ENCODE results near the gene TCEANC.
"Not testable (repeated sequence)": the region's sequence is repeated elsewhere in the genome, so short reads cannot be mapped to it uniquely, and the experiment has no call there.

Gene TCEANC, protein sequence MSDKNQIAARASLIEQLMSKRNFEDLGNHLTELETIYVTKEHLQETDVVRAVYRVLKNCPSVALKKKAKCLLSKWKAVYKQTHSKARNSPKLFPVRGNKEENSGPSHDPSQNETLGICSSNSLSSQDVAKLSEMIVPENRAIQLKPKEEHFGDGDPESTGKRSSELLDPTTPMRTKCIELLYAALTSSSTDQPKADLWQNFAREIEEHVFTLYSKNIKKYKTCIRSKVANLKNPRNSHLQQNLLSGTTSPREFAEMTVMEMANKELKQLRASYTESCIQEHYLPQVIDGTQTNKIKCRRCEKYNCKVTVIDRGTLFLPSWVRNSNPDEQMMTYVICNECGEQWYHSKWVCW

DNA sequence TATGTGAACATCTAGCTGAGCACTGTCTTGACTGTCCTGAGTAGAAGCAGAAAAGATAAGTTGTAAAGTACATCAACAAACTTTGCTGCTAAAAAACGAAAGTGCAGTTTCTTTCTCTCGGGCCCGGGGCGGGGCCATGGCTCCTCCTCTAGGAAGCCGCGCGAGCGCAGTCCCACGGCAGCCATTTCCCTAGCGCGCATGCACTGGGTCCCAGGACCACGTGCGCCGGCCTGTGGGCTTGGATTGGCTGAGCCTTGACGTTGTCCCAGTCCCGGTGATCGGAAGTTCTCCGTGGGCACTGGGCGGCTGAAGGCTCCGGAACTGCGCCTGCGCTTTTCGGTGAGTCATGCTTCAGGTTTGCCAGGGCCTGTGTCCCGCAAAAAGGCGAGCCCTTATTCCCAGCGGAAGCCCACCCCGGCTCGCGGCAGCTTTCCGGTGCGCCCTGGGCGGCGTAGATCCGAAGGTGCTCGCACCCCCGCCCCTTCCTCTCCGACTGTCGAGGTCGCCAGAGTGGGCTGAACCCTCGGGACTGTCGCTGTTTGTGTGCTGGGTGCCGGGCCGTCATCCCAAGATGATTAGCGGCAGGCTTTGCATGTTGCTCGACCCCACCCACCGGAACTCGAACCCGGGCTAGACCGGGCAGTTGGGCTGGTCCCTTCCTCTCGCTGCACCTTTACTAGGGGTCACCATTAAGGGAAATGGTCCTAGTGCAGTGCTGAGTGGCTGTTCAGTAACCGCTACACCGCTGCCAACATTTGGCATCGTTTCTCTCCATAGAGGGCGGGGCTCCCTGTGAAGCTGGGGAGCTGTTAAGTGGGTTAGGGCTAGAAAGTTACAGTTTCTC, at the start of gene TCEANC:
Gene TCEANC (plus strand): TSS at position 292 of the 844 bp plus-strand sequence. CDS start 9,368 bp downstream, outside the sequence.
- DNase-seq (ENCODE audit: low read depth): peak; percentile 94

DNA sequence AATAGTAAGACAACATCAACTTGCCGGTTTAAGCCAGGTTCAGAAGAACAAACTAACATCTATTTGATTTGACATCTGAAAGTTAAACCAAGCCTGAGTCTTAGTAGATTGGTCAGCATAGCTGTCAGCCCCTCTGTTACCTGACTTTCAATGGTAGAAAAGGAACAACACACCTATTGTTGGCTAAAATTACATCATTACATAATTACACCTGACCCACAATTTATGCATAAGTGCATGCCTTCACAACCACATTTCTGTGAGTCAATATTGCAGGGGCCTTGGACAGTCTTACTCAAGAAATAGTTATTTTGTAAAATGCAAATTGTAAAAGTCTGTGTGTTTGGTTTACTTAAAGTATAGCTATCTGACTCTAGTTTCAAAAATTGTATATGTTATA, 47.3 kb upstream of the TCEANC start:
- DNase-seq (ENCODE audit: low read depth): no peak

DNA sequence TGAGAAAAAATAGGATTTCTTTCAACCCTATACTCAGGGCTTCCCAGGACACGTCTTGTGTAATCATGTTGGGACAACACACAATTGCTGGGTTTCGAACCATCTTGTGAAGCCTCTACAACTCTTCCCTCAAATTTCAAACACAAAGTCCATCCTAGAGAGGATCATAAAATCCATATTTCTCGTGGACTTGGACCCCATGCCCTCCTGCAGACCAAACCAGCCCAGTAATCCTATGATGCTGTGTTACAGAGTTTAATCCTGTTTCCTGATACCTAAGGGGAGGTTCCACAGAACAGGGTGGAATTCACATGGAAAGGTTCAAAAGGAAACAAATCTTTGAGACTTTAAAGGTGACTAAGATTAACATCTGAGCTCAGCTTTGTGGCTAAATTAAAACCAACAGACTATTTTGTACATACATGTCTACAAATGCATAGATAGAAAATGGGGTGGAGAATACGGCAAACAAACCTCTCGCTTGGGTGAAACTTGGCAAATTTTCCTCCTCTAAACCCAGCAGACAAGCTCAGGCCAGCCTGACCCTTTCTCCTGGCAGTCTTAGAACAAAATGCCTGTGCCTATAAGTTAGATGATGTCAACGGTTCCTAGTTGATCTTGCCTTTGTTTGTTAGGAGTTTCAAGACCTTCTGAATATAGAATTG, 45.5 kb upstream of the TCEANC start:
- no peak for DNase-seq (ENCODE audit: low read depth)

DNA sequence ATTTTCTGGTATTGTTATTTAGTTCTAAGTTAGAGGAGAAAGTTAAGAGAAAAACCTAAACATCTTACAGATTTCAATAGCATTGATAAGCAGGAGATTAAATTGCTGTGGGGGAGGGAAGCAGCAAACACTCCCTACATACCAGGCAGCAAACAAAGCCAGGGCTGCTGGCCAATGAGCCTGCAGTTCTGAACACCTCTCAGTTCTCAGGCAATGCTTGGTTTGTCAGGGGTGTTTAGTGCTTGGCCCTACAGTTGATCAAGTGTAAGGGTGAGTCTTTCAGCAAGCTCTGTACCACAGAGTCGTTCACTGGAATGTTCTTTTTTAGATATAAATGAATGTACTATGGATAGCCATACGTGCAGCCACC, 45.0 kb upstream of the TCEANC start:
- no peak for DNase-seq (ENCODE audit: low read depth)

DNA sequence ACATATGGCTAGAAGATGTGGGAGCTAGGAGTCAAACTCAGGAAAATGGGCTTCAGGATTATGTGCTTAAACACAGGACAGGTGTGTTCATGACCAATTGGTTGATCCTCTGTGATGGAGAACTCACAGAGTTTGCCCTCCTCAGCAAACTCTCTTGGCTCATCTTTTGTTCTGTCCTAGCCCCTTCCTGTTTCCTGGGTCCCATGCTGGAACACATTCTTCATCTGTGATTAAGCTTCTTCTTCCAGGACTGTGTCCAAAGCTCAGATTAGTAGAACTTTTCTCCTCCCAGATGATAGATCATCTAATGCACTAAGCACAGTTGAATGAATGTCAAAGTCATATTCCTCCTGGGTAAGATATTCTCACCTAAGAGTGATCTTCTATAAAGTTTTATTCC, 38.8 kb upstream of the TCEANC start:
- DNase-seq (ENCODE audit: low read depth): no peak

DNA sequence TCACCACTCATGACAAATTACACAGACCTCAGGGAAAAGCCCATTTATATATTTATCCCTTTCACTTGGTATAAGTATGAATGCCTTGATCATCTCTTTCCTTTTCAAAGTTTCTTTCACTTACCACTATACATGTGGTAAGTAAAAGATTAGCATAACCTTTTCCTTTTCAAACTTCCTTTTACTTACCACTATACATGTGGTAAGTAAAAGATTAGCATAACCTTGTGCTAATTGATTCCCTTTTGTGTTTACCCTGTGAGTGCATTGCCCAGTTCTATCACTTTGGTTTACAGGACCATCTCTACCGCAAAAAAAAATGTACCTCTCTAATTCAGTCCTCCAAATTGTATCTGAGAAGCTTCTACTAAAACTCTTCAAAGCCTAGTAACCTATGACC, 32.7 kb upstream of the TCEANC start:
- no peak for DNase-seq (ENCODE audit: low read depth)

DNA sequence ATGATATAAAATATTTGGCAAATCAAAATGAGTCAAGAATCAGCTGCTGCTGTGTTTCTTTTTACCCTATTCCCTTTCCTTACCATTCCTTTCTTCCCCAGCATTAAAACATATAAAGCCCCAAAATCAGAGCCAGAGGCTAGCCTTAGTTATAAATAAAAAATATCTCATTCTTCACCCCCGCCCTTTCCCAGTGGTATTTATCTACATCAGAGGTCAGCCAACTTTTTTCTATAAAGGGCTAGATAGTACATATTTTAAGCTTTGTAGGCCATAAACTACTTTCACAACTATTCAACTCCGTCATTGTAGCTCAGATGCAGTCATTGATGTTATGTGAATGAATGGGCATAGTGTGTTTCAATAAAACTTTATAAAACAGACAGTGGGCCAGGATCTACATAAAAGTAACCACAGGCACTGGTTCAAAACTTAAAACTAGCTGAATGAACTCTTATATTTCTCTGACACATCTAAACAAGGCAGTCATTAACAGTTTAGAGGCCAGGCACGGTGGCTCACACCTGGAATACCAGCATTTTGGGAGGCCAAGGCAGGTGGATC, 30.5 kb upstream of the TCEANC start:
- DNase-seq (ENCODE audit: low read depth): no peak

DNA sequence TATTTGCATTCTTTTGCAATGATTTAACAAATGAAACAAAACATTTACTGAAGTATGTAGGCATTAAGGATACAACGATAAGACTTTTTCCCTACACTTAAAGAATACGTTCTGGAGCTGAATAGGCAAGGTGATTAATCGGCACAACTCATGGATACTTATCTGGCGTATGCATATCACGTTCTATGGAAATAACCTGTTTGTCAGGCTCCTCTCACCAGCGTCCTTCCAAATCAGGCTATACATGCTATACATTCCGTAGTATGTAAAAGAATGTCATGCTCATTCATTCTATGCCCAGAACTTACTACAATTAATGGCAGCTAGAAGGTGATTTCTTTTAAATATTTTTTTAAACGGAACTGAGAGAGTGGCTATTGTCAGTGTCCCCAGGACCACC, 25.6 kb upstream of the TCEANC start:
- DNase-seq (ENCODE audit: low read depth): no peak

DNA sequence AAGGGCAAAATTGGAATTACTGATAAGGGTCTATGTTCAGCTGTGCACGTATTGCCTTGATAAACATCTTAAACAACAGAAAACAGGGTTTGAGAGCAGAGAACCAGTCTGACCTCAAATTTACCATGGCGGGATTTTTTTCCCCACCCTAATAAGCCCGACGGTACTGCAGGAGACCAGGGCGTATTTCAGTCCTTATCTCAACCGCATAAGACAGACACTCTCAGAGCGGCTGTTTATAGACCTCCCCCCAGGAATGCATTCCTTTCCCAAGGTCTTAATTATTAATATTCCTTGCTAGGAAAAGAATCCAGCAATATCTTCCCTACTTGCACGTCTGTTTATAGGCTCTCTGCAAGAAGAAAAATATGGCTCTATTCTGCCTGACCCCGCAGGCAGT, 15.7 kb upstream of the TCEANC start:
- not testable (repeated sequence) for DNase-seq (ENCODE audit: low read depth)

DNA sequence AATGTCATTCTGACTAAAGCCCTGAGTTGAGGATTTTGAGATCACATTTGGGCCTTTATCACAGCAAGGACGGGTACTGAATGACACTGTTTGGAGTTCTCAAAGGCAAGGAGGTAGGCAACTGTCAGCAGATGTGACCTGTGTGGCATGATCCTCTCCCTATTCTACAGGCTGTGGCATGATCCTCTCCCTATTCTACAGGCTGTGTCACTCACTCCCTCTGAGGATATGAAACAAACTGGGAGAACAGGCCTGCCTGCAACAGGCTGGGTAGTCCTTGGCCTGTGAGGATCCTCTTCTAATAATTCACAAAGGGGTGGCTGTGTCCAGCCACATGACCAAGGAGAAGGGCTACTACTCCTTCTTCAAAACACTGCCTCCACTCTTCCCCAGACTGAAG, 14.9 kb upstream of the TCEANC start:
- DNase-seq (ENCODE audit: low read depth): no peak

DNA sequence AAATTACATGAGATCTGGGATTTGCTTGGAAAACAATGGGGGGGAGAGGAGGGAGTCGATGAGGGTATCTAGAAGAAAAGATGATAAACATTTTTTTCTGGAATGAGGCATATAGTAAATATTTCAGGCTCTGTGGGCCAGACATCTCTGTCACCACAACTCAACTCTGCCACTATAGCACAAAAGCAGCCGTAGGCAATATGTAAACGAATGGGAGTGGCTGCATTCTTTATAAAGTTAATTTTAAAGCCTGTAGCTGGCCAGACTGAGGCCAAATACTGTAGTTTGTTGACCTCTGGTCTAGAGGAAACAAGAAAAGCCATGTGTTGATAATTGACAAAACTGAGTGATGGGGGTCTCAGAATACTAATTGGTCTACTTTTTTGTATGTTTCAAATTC, 14.1 kb upstream of the TCEANC start:
- DNase-seq (ENCODE audit: low read depth): no peak

DNA sequence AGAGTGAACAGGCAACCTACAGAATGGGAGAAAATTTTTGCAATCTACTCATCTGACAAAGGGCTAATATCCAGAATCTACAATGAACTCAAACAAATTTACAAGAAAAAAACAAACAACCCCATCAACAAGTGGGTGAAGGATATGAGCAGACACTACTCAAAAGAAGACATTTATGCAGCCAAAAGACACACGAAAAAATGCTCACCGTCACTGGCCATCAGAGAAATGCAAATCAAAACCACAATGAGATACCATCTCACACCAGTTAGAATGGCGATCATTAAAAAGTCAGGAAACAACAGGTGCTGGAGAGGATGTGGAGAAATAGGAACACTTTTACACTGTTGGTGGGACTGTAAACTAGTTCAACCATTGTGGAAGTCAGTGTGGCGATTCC, 11.3 kb upstream of the TCEANC start:
- not testable (repeated sequence) for DNase-seq (ENCODE audit: low read depth)

DNA sequence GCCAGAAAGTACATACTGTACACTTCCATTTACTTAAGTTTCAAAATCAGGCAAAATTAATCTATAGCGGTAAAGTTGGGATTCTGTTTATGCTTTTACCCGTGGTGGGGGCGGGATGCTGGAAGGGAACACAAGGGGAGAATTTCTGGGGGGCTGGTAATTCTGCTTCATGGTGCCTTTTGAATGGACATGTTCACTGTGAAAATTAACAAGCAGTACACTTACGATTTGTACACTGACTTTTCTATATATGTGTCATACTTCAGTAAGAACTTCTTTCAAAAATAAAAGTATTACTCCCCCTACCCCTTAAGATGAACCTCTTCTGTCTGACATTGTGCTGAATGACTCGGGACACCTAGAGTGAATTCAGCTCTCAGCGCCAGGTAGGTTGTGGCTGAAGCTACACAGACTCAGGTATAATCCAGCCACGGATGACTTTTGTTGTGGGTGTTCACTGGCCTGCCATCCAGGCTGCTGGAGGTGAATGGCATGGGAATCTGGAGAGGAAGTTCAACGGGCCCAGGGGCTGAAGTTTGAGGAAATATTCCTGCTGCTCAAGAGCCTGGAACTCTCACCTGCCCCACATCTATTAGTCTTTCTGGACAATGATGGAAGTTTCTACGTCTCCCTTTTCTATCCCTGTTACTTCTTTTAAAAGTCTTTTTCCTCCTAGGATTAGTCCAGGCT, 7.3 kb upstream of the TCEANC start:
- DNase-seq (ENCODE audit: low read depth): no peak

DNA sequence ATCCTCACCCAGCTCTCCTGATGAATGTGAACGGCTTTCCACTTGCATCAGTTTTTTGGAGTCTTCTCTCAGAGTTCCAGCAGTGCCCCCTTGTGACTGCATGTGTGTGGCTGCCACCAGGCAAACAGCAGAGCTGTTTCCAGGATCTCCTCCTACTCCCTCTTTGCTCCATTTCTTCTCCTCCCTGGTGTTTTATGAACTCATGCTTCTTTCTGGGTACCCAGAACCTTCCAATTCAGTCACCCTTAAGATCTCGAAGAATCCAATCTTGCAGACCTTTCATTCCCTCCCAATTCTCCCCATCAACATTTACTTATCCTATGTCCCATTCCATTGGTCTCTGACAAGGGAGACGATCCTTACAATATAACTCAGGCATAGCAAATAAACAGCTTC, 6.8 kb upstream of the TCEANC start:
- no peak for DNase-seq (ENCODE audit: low read depth)

DNA sequence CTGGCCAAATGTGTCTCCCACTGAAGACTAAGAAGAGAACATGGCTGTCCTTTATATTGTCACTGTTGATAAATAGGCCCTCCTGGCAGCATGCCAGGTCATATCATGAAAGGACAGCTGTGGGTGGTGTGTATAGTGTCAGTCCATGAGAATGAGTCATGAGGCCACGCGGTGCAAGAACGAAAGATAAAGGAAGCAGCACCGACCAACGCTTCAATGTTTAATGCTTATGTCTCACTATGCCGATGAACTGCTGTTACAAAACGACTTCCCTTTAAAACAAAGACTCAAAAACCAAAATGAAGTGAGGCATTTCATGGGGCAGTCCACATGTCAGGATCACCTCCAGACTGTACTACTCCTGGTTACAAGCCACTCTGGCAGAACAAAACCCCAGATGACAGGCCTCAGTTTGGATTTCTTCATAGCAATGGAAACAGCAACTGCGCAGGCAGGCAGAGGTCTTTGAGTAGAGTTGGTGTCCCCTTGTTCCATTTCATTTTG, 5.2 kb upstream of the TCEANC start:
- DNase-seq (ENCODE audit: low read depth): peak; percentile 53

DNA sequence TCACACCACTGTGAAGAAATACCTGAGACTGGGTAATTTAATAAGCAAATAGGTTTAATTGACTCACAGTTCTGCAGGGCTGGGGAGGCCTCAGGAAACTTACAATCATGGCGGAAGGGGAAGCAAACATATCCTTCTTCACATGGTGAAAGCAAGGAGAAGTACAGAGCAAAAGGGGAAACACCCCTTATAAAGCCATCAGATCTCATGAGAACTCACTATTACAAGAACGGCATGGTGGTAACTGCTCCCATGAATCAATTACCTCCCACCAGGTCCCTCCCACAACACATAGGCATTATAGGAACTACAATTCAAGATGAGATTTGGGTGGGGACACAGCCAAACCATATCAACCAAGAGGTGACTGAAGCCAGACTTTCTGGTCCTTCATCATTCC, 4.6 kb upstream of the TCEANC start:
- DNase-seq (ENCODE audit: low read depth): not testable (repeated sequence)

DNA sequence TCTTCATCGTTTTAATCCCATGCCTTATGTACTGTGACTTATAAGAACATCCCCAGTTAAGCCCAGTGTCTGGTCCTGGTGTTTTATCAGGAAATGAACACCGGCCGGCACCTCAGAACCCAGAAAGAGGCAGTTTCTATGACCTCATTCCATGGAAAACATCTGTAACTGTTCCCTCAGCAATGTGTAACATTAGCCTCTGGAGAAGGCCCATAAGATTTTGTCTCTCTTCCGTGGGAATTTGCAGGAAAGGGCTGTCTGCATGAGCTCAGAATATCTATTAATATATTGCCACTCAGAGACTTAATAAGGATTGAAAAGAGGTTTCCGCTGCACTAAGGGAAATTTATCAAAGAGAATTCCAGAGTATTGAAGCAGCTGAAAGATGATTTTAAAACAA, 3.1 kb upstream of the TCEANC start:
- DNase-seq (ENCODE audit: low read depth): no peak

DNA sequence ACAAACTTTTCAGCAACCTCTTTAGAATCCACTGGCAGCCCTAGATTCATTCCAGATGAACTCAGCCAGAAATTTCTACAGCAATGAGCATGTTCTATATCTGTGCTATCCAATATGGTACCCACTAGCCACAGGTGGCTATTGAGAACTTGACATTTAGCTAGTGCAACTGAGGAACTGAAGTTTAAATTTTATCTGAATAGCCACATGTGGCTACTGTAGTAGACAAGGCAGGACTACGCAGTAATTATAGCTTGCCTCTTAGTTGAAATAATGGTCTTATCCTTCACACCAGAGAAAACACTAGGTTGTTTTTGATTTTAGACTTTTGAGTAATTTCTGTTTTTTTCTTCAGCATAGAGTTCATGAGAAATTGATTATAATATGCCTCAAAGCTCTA, 2.6 kb upstream of the TCEANC start:
- no peak for DNase-seq (ENCODE audit: low read depth)

DNA sequence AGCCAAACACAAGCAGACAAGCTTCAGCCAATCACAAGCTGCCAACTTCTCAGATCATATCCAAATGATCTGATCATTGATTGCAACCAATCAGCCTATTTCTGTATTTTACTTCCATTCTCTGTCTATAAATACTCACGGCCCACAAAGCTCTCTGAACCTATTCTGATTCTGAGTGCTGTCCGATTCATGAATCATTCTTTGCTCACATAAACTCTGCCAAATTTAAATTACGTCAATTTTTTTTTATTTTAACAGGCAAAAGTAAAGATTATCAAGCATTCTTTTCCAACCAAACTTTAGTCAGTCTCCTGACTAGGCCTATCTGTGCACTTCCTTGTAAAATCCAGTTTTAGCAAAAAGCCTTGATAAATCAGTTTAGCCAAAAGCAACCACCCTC, 1.8 kb upstream of the TCEANC start:
- DNase-seq (ENCODE audit: low read depth): no peak

DNA sequence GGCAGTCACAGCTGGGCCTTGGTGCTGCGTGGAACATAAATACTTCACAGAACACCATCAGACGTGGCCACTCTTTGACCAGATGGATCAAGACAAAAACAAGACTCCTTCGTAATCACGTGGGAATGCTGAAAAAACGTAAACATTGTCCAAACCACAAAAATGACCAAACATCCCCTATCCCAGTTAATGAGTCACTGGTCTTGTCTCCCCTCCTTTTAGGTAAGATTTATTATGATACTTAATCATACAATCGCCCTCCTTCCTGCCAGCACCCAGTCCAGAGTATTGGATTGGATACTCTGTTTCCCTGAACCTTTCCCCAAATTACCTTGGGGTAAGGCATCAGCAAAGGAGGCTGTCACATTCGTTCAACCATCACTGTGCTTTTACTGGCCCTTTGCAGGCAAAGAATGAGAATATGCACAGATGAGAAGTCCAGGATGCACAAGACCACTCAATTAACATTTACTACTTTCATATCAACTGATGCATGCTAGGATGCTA, 601 bp upstream of the TCEANC start:
- no peak for DNase-seq (ENCODE audit: low read depth)

DNA sequence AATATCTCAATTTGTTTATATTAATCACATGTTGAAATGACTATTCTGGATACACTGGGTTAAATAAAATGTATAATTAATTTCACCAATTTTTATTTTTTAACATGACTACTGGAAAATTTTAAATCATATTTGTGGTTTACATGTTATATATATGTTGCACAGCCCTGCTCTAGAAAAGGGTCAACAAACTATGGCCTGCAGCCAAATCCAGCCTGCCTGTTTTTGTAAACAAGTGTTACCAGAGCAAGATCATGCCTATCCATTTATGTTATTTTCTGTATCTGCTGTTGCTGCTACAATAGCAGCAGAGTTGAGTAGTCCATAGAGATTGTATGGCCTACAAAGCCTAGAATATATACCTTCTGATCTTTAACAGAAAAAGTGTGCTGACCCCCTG, 1.2 kb downstream of the TCEANC start:
- no peak for DNase-seq (ENCODE audit: low read depth)

DNA sequence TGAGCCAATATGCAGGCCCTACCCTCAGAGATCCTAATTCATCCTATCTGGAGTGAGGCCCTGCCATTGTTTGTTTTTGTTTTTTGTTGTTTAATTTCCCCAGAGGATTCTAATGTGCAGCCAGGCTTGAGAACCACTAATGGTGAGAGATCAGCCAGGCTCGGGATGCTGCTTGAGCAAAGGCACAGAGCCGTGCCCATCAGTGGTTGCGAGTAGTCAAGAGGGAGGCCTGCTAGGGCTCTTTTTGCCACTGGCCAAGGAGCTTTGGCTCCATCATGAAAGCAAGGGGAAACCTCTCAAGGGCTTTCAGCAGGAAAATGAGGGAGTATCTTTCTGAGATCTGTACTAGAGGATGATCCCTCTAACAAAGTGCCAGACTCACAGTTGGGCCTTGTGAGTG, 2.7 kb downstream of the TCEANC start:
- DNase-seq (ENCODE audit: low read depth): no peak
